ENCODE results near the gene RNF130.

Gene RNF130

GRCh38 chr5:180084638-180085561 lies 13.3 kb upstream of the RNF130 start:
- peak; percentile 35 to 52 for DNase-seq

- no peak for DNase-seq
These were observed 12.0 kb upstream of the RNF130 start for GRCh38 chr5:180083529-180084060.

GRCh38 chr5:180082633-180083420 lies 11.3 kb upstream of the RNF130 start:
- no peak for DNase-seq

- DNase-seq: no peak
These were observed 9.9 kb upstream of the RNF130 start for GRCh38 chr5:180081481-180081880.

- no peak for DNase-seq
These were observed 9.1 kb upstream of the RNF130 start for GRCh38 chr5:180080486-180081280.

GRCh38 chr5:180079702-180080466 lies 8.3 kb upstream of the RNF130 start:
- no peak for DNase-seq

GRCh38 chr5:180078348-180078747 lies 6.8 kb upstream of the RNF130 start:
- no peak for DNase-seq

- DNase-seq: no peak
These were observed 6.2 kb upstream of the RNF130 start for GRCh38 chr5:180077594-180078284.

GRCh38 chr5:180075703-180076102 lies 4.1 kb upstream of the RNF130 start:
- DNase-seq: no peak

- DNase-seq: no peak
These were observed 2.9 kb upstream of the RNF130 start for GRCh38 chr5:180074462-180074861.

- DNase-seq: no peak
These were observed 997 bp upstream of the RNF130 start for GRCh38 chr5:180072556-180072955.

GRCh38 chr5:180072256-180072548 lies 643 bp upstream of the RNF130 start:
- no peak for DNase-seq

GRCh38 chr5:180070756-180071530 lies 616 bp downstream of the RNF130 start:
- DNase-seq: peak in 1 of 2 experiments; percentile 18

GRCh38 chr5:180069589-180070247 lies 1.8 kb downstream of the RNF130 start:
- peak in 1 of 2 experiments; percentile 8 for DNase-seq

GRCh38 chr5:180068519-180069090 lies 3.0 kb downstream of the RNF130 start:
- no peak for DNase-seq

GRCh38 chr5:180067986-180068385 lies 3.6 kb downstream of the RNF130 start:
- no peak for DNase-seq

GRCh38 chr5:180060192-180060591 lies 11.4 kb downstream of the RNF130 start:
- no peak for DNase-seq

GRCh38 chr5:180059326-180059725 lies 12.2 kb downstream of the RNF130 start:
- no peak for DNase-seq

- no peak for DNase-seq
These were observed 15.4 kb downstream of the RNF130 start for GRCh38 chr5:180056153-180056552.

GRCh38 chr5:180054226-180054625 lies 17.3 kb downstream of the RNF130 start:
- DNase-seq: no peak

Measured in NCI-H2081 (cell line).